ENCODE results near the gene FMN1. TPM values are rescaled to one million over a fixed set of nuclear protein-coding genes. Genes with fewer than 3 reads are reported as not detected.

The FMN1 gene
- total and polyA plus RNA-seq, 7 experiments from 2014 or later, result 0.02 to 32.2 (median 1.0) TPM; not detected in 1

- intact Hi-C loops (cut with micrococcal nuclease), result no loop called here
- no peak for DNase-seq
- Histone ChIP-seq H3K27me3 (ENCODE audit: control insufficient read depth in 2 of 2, insufficient read depth in 2 of 2, low read length in 2 of 2) (no peaks in the 10 kb centered on the region), H3K27ac (ENCODE audit: low read depth, low read length) (no peak overlapping the region), H3K36me3 (ENCODE audit: control insufficient read depth in 2 of 3, insufficient read depth in 3 of 3, low read length in 3 of 3) (no peaks in the 10 kb centered on the region), H3K9me3 (ENCODE audit: control insufficient read depth in 2 of 3, low read length in 3 of 3) (no peaks in the 10 kb centered on the region), H3K4me3 (ENCODE audit: low read length) (no peak overlapping the region), H3K4me1 (ENCODE audit: control insufficient read depth in 2 of 2, insufficient read depth in 2 of 2, low read length in 2 of 2) (no peaks in the 10 kb centered on the region)
- peak; percentile 38 for ATAC-seq
- H3K9me3 Mint-ChIP-seq, result no peaks in the 10 kb centered on the region
- H3K27me3 Mint-ChIP-seq, result peaks cover 0 to 7% (median 0%) of the 10 kb centered on the region in 5 donors
- peaks cover 0 to 13% (median 2%) of the 10 kb centered on the region in 7 donors for H3K4me1 Mint-ChIP-seq
- POLR2A ChIA-PET, result no interaction called here
- no peak overlapping the region for H3K27ac Mint-ChIP-seq
- no peak overlapping the region for H3K4me3 Mint-ChIP-seq
- CTCF ChIA-PET, result no interaction called here
- H3K36me3 Mint-ChIP-seq, result peaks cover 0 to 4% (median 0%) of the 10 kb centered on the region in 5 donors
These were observed 332.8 kb downstream of the FMN1 start for GRCh38 chr15:32861761-32862160.

- POLR2A ChIA-PET, result no interaction called here
- Histone ChIP-seq H3K27me3 (ENCODE audit: control insufficient read depth in 2 of 2, insufficient read depth in 2 of 2, low read length in 2 of 2) (no peaks in the 10 kb centered on the region), H3K36me3 (ENCODE audit: control insufficient read depth in 2 of 3, insufficient read depth in 3 of 3, low read length in 3 of 3) (no peaks in the 10 kb centered on the region), H3K27ac (ENCODE audit: low read depth, low read length) (no peak overlapping the region), H3K9me3 (ENCODE audit: control insufficient read depth in 2 of 3, low read length in 3 of 3) (no peaks in the 10 kb centered on the region), H3K4me1 (ENCODE audit: control insufficient read depth in 2 of 2, insufficient read depth in 2 of 2, low read length in 2 of 2) (no peaks in the 10 kb centered on the region), H3K4me3 (ENCODE audit: low read length) (no peak overlapping the region)
- intact Hi-C loops (cut with micrococcal nuclease), result no loop called here
- CTCF ChIA-PET, result no interaction called here
- Mint-ChIP-seq H3K36me3 (peaks cover 0 to 4% (median 0%) of the 10 kb centered on the region in 5 donors), H3K4me1 (peaks cover 0 to 11% (median 2%) of the 10 kb centered on the region in 7 donors), H3K4me3 (no peak overlapping the region), H3K27ac (no peak overlapping the region), H3K27me3 (peaks cover 0 to 7% (median 0%) of the 10 kb centered on the region in 5 donors), H3K9me3 (no peaks in the 10 kb centered on the region)
- DNase-seq (no peak), ATAC-seq (no peak)
These were observed 333.3 kb downstream of the FMN1 start for GRCh38 chr15:32861174-32861573.

- H3K27ac Mint-ChIP-seq, result no peak overlapping the region
- H3K4me1 Mint-ChIP-seq, result peaks cover 0 to 11% (median 2%) of the 10 kb centered on the region in 7 donors
- Histone ChIP-seq H3K4me3 (ENCODE audit: low read length) (no peak overlapping the region), H3K27me3 (ENCODE audit: control insufficient read depth in 2 of 2, insufficient read depth in 2 of 2, low read length in 2 of 2) (no peaks in the 10 kb centered on the region), H3K27ac (ENCODE audit: low read depth, low read length) (no peak overlapping the region), H3K36me3 (ENCODE audit: control insufficient read depth in 2 of 3, insufficient read depth in 3 of 3, low read length in 3 of 3) (no peaks in the 10 kb centered on the region), H3K9me3 (ENCODE audit: control insufficient read depth in 2 of 3, low read length in 3 of 3) (no peaks in the 10 kb centered on the region), H3K4me1 (ENCODE audit: control insufficient read depth in 2 of 2, insufficient read depth in 2 of 2, low read length in 2 of 2) (no peaks in the 10 kb centered on the region)
- peaks cover 0 to 4% (median 0%) of the 10 kb centered on the region in 5 donors for H3K36me3 Mint-ChIP-seq
- CTCF ChIA-PET, result no interaction called here
- intact Hi-C loops (cut with micrococcal nuclease), result no loop called here
- DNase-seq, result no peak
- H3K4me3 Mint-ChIP-seq, result no peak overlapping the region
- no peaks in the 10 kb centered on the region for H3K9me3 Mint-ChIP-seq
- no peak for ATAC-seq
- POLR2A ChIA-PET, result no interaction called here
- peaks cover 0 to 7% (median 0%) of the 10 kb centered on the region in 5 donors for H3K27me3 Mint-ChIP-seq
These were observed 334.5 kb downstream of the FMN1 start for GRCh38 chr15:32859996-32860395.

- H3K27me3 Mint-ChIP-seq, result peaks cover 0 to 5% (median 0%) of the 10 kb centered on the region in 5 donors
- intact Hi-C loops (cut with micrococcal nuclease), result no loop called here
- Histone ChIP-seq H3K9me3 (ENCODE audit: control insufficient read depth in 2 of 3, low read length in 3 of 3) (no peaks in the 10 kb centered on the region), H3K4me1 (ENCODE audit: control insufficient read depth in 2 of 2, insufficient read depth in 2 of 2, low read length in 2 of 2) (no peaks in the 10 kb centered on the region), H3K27me3 (ENCODE audit: control insufficient read depth in 2 of 2, insufficient read depth in 2 of 2, low read length in 2 of 2) (no peaks in the 10 kb centered on the region), H3K27ac (ENCODE audit: low read depth, low read length) (no peak overlapping the region), H3K4me3 (ENCODE audit: low read length) (no peak overlapping the region), H3K36me3 (ENCODE audit: control insufficient read depth in 2 of 3, insufficient read depth in 3 of 3, low read length in 3 of 3) (no peaks in the 10 kb centered on the region)
- DNase-seq (no peak), ATAC-seq (no peak)
- H3K4me3 Mint-ChIP-seq, result no peak overlapping the region
- H3K27ac Mint-ChIP-seq, result peak overlapping the region in 1 of 9 donors; percentile 2
- ChIA-PET POLR2A (interaction anchor here (0.6 kb wide), 1 partner anchor 987 kb away, joined by 6 read pairs; no protein-coding TSS in a partner anchor), CTCF (no interaction called here)
- H3K36me3 Mint-ChIP-seq, result peaks cover 0 to 4% (median 0%) of the 10 kb centered on the region in 5 donors
- H3K4me1 Mint-ChIP-seq, result peaks cover 0 to 11% (median 2%) of the 10 kb centered on the region in 7 donors
- no peaks in the 10 kb centered on the region for H3K9me3 Mint-ChIP-seq
These were observed 335.3 kb downstream of the FMN1 start for GRCh38 chr15:32859251-32859650.

GRCh38 chr15:32857732-32858131 is 336.8 kb downstream of the FMN1 start:
- no peak overlapping the region for H3K27ac ChIP-seq (ENCODE audit: low read depth, low read length)
- peaks cover 0 to 10% (median 0%) of the 10 kb centered on the region in 7 donors for H3K4me1 Mint-ChIP-seq
- no peaks in the 10 kb centered on the region for H3K4me1 ChIP-seq (ENCODE audit: control insufficient read depth in 2 of 2, insufficient read depth in 2 of 2, low read length in 2 of 2)
- no peak overlapping the region for H3K27ac Mint-ChIP-seq
- CTCF ChIA-PET, result no interaction called here
- DNase-seq (no peak), ATAC-seq (no peak)
- H3K4me3 Mint-ChIP-seq, result no peak overlapping the region
- POLR2A ChIA-PET, result no interaction called here
- H3K27me3 Mint-ChIP-seq, result peaks cover 0 to 5% (median 0%) of the 10 kb centered on the region in 5 donors
- no peaks in the 10 kb centered on the region for H3K9me3 Mint-ChIP-seq
- no peaks in the 10 kb centered on the region for H3K27me3 ChIP-seq (ENCODE audit: control insufficient read depth in 2 of 2, insufficient read depth in 2 of 2, low read length in 2 of 2)
- intact Hi-C loops (cut with micrococcal nuclease), result no loop called here
- H3K4me3 ChIP-seq (ENCODE audit: low read length), result no peak overlapping the region
- no peaks in the 10 kb centered on the region for H3K36me3 ChIP-seq (ENCODE audit: control insufficient read depth in 2 of 3, insufficient read depth in 3 of 3, low read length in 3 of 3)
- H3K9me3 ChIP-seq (ENCODE audit: control insufficient read depth in 2 of 3, low read length in 3 of 3), result no peaks in the 10 kb centered on the region
- peaks cover 0 to 10% (median 0%) of the 10 kb centered on the region in 5 donors for H3K36me3 Mint-ChIP-seq

- Mint-ChIP-seq H3K27ac (no peak overlapping the region), H3K4me3 (no peak overlapping the region), H3K27me3 (peaks cover 0 to 5% (median 3%) of the 10 kb centered on the region in 5 donors), H3K9me3 (no peaks in the 10 kb centered on the region), H3K4me1 (peaks cover 0 to 6% (median 0%) of the 10 kb centered on the region in 7 donors), H3K36me3 (peaks cover 0 to 12% (median 0%) of the 10 kb centered on the region in 5 donors)
- no peak overlapping the region for H3K27ac ChIP-seq (ENCODE audit: low read depth, low read length)
- ChIA-PET POLR2A (no interaction called here), CTCF (no interaction called here)
- DNase-seq (no peak), ATAC-seq (no peak)
- no peaks in the 10 kb centered on the region for H3K36me3 ChIP-seq (ENCODE audit: control insufficient read depth in 2 of 3, insufficient read depth in 3 of 3, low read length in 3 of 3)
- intact Hi-C loops (cut with micrococcal nuclease), result no loop called here
- H3K27me3 ChIP-seq (ENCODE audit: control insufficient read depth in 2 of 2, insufficient read depth in 2 of 2, low read length in 2 of 2), result no peaks in the 10 kb centered on the region
- no peaks in the 10 kb centered on the region for H3K9me3 ChIP-seq (ENCODE audit: control insufficient read depth in 2 of 3, low read length in 3 of 3)
- no peak overlapping the region for H3K4me3 ChIP-seq (ENCODE audit: low read length)
- H3K4me1 ChIP-seq (ENCODE audit: control insufficient read depth in 2 of 2, insufficient read depth in 2 of 2, low read length in 2 of 2), result no peaks in the 10 kb centered on the region
These were observed 337.8 kb downstream of the FMN1 start for GRCh38 chr15:32856753-32857152.

- no peaks in the 10 kb centered on the region for H3K27me3 ChIP-seq (ENCODE audit: control insufficient read depth in 2 of 2, insufficient read depth in 2 of 2, low read length in 2 of 2)
- POLR2A ChIA-PET, result no interaction called here
- H3K4me1 ChIP-seq (ENCODE audit: control insufficient read depth in 2 of 2, insufficient read depth in 2 of 2, low read length in 2 of 2), result no peaks in the 10 kb centered on the region
- Mint-ChIP-seq H3K27me3 (peaks cover 0 to 5% (median 3%) of the 10 kb centered on the region in 5 donors), H3K27ac (no peak overlapping the region), H3K4me1 (peaks cover 0 to 6% (median 0%) of the 10 kb centered on the region in 7 donors), H3K4me3 (no peak overlapping the region), H3K36me3 (peaks cover 0 to 17% (median 0%) of the 10 kb centered on the region in 5 donors), H3K9me3 (no peaks in the 10 kb centered on the region)
- H3K4me3 ChIP-seq (ENCODE audit: low read length), result no peak overlapping the region
- H3K27ac ChIP-seq (ENCODE audit: low read depth, low read length), result no peak overlapping the region
- no peaks in the 10 kb centered on the region for H3K9me3 ChIP-seq (ENCODE audit: control insufficient read depth in 2 of 3, low read length in 3 of 3)
- intact Hi-C loops (cut with micrococcal nuclease), result no loop called here
- no peak for ATAC-seq
- CTCF ChIA-PET, result no interaction called here
- no peak for DNase-seq
- no peaks in the 10 kb centered on the region for H3K36me3 ChIP-seq (ENCODE audit: control insufficient read depth in 2 of 3, insufficient read depth in 3 of 3, low read length in 3 of 3)
These were observed 338.6 kb downstream of the FMN1 start for GRCh38 chr15:32855942-32856341.
